IPS-18a (cell line): ENCODE results near the gene CACNA1C.

Experiments
- H3K27ac ChIP-seq: one replicate; pipeline ENCODE4 v1.5.1; 2013; ENCODE audit warnings: low read length
- H3K27me3 ChIP-seq: one replicate; pipeline ENCODE4 v1.6.1; 2013; ENCODE audit warnings: mild to moderate bottlenecking, low read length; ENCODE audit not compliant: control insufficient read depth, insufficient read depth
- H3K36me3 ChIP-seq: one replicate; pipeline ENCODE4 v1.6.1; 2013; ENCODE audit warnings: low read depth, low read length; ENCODE audit not compliant: control insufficient read depth
- H3K4me1 ChIP-seq: one replicate; pipeline ENCODE4 v1.6.1; 2013; ENCODE audit warnings: low read depth, low read length; ENCODE audit not compliant: control insufficient read depth
- H3K4me3 ChIP-seq: one replicate; pipeline ENCODE4 v1.5.1; 2013; ENCODE audit warnings: low read length
- H3K9ac ChIP-seq: one replicate; pipeline ENCODE4 v1.6.1; 2013; ENCODE audit warnings: mild to moderate bottlenecking, low read length, moderate library complexity
- H3K9me3 ChIP-seq: one replicate; pipeline ENCODE4 v1.6.1; 2013; ENCODE audit warnings: low read depth, low read length; ENCODE audit not compliant: control insufficient read depth

CACNA1C gene

GRCh38 chr12:2198005-2198501, 145.3 kb downstream of the CACNA1C start:
- H3K27ac ChIP-seq: peak overlapping the region; percentile 48
- peaks cover 27% of the 10 kb centered on the region for H3K4me1 ChIP-seq
- H3K4me3 ChIP-seq: peak overlapping the region; percentile 35
- H3K9ac ChIP-seq: peak overlapping the region; percentile 24
- no peaks in the 10 kb centered on the region for H3K9me3 ChIP-seq
- no peaks in the 10 kb centered on the region for H3K36me3 ChIP-seq
- H3K27me3 ChIP-seq: no peaks in the 10 kb centered on the region

GRCh38 chr12:2198542-2198941, 145.8 kb downstream of the CACNA1C start:
- H3K4me1 ChIP-seq: peaks cover 27% of the 10 kb centered on the region
- no peaks in the 10 kb centered on the region for H3K9me3 ChIP-seq
- no peaks in the 10 kb centered on the region for H3K36me3 ChIP-seq
- H3K9ac ChIP-seq: peak overlapping the region; percentile 24
- peak overlapping the region; percentile 25 for H3K27ac ChIP-seq
- H3K27me3 ChIP-seq: no peaks in the 10 kb centered on the region
- H3K4me3 ChIP-seq: peak overlapping the region; percentile 35

GRCh38 chr12:2205996-2206395, 153.2 kb downstream of the CACNA1C start:
- Histone ChIP-seq H3K4me1 (no peaks in the 10 kb centered on the region), H3K9ac (no peak overlapping the region)

DNA sequence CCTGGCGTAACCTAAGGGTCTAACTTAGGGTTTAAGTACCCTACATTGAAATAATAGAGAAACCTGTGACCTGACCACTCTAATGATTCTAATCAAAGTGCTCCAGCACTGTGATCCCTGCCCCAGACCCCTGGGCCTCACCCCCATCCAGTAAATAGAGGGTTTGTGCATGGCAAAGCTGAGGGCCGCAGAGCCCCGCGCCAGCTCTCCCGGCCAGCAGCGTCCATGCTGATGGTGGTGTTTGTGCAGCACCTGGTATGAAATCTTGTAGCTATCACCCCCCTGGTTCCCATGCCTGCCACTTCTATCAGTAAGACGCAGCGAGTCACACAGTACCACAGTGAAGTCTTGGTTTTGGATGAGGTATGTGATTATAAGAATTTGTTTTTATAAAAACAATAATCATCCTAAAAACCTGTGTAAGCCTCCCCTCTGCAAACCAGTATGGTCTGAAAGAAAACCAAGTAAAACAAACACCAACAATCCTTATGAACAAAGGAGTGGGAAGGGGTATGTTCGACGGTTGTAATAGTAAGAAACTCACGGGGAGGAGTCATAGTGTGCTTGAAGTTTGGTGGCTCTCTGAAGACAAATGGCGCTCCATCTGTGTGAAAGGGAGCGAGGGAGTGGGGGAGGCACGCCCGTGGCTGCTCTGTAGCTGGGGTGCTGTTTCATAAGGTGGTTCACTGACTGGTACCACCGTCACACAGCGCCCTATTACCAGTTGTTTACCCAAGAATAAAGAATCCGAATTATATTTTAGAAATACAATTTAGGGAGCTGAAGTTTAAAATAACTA, 156.2 kb downstream of the CACNA1C start:
- no peaks in the 10 kb centered on the region for H3K27me3 ChIP-seq

More at GRCh38 chr12:2205996-2206395, 153.2 kb downstream of the CACNA1C start:
- H3K9me3 ChIP-seq: no peaks in the 10 kb centered on the region
- no peaks in the 10 kb centered on the region for H3K27me3 ChIP-seq
- no peaks in the 10 kb centered on the region for H3K36me3 ChIP-seq
- no peak overlapping the region for H3K27ac ChIP-seq
- H3K4me3 ChIP-seq: no peak overlapping the region

GRCh38 chr12:2211119-2211518, 158.3 kb downstream of the CACNA1C start:
- no peaks in the 10 kb centered on the region for H3K27me3 ChIP-seq
- no peak overlapping the region for H3K9ac ChIP-seq
- H3K36me3 ChIP-seq: no peaks in the 10 kb centered on the region

More for the DNA sequence above, 156.2 kb downstream of the CACNA1C start:
- no peak overlapping the region for H3K27ac ChIP-seq
- H3K4me3 ChIP-seq: no peak overlapping the region
- H3K4me1 ChIP-seq: peaks cover 11% of the 10 kb centered on the region
- H3K36me3 ChIP-seq: no peaks in the 10 kb centered on the region
- no peak overlapping the region for H3K9ac ChIP-seq
- H3K9me3 ChIP-seq: no peaks in the 10 kb centered on the region

DNA sequence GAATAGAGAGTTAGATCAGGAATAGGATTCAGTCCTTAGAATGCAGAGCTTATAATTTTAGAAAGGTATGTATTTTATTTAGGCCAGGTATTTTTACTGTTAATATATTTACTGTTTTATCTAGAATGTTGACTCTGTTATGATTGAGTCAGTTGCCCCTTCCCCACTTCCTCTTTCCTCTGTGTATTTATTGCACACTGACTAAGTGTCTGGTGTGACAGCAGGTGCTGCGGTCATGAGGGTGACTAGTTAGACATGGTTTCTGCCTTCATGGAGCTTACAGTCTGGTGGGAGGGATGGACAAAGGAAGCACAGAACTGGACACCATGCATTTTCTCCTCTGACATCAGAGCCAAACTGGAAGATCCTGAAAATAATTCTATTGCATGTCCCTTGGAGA, 159.8 kb downstream of the CACNA1C start:
- Histone ChIP-seq H3K27me3 (no peaks in the 10 kb centered on the region), H3K27ac (no peak overlapping the region), H3K4me3 (no peak overlapping the region), H3K9ac (no peak overlapping the region), H3K9me3 (no peaks in the 10 kb centered on the region), H3K36me3 (no peaks in the 10 kb centered on the region), H3K4me1 (peaks cover 12% of the 10 kb centered on the region)

More at GRCh38 chr12:2211119-2211518, 158.3 kb downstream of the CACNA1C start:
- peaks cover 12% of the 10 kb centered on the region for H3K4me1 ChIP-seq
- H3K4me3 ChIP-seq: no peak overlapping the region
- H3K9me3 ChIP-seq: no peaks in the 10 kb centered on the region
- H3K27ac ChIP-seq: no peak overlapping the region

- no peak overlapping the region for H3K9ac ChIP-seq
- no peaks in the 10 kb centered on the region for H3K27me3 ChIP-seq
- H3K4me3 ChIP-seq: no peak overlapping the region
- no peak overlapping the region for H3K27ac ChIP-seq
- H3K36me3 ChIP-seq: no peaks in the 10 kb centered on the region
- H3K4me1 ChIP-seq: peaks cover 12% of the 10 kb centered on the region
- H3K9me3 ChIP-seq: no peaks in the 10 kb centered on the region
These were observed 160.4 kb downstream of the CACNA1C start for GRCh38 chr12:2212971-2213869.

DNA sequence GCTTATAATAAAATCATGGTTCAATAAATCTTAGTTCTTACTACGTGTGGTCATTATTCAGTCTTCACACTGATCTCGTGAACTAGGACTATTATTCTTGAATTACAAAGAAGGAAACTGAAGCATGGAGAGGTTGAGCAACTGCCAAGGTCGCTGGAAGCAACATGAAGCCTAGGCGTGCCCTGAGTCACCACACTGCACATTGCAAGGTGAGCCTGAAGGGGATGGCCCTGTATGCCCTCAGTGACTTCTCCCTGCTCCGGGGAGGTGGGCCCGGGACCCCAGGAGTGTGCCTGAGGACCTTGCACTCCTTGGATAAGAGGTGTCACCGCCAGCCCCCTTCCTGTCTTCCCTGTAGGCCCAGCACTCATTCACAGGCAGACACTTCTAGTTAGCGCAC, 161.6 kb downstream of the CACNA1C start:
- H3K4me1 ChIP-seq: peaks cover 12% of the 10 kb centered on the region
- H3K27me3 ChIP-seq: no peaks in the 10 kb centered on the region
- H3K36me3 ChIP-seq: no peaks in the 10 kb centered on the region
- H3K9ac ChIP-seq: no peak overlapping the region
- no peaks in the 10 kb centered on the region for H3K9me3 ChIP-seq
- H3K27ac ChIP-seq: no peak overlapping the region
- H3K4me3 ChIP-seq: no peak overlapping the region

GRCh38 chr12:2215709-2216560, 163.1 kb downstream of the CACNA1C start:
- Histone ChIP-seq H3K27ac (no peak overlapping the region), H3K9me3 (no peaks in the 10 kb centered on the region), H3K9ac (no peak overlapping the region), H3K27me3 (no peaks in the 10 kb centered on the region), H3K4me1 (peaks cover 12% of the 10 kb centered on the region), H3K4me3 (no peak overlapping the region), H3K36me3 (no peaks in the 10 kb centered on the region)

- H3K36me3 ChIP-seq: no peaks in the 10 kb centered on the region
- no peak overlapping the region for H3K4me3 ChIP-seq
- no peaks in the 10 kb centered on the region for H3K27me3 ChIP-seq
- no peaks in the 10 kb centered on the region for H3K9me3 ChIP-seq
- no peak overlapping the region for H3K27ac ChIP-seq
- no peak overlapping the region for H3K9ac ChIP-seq
- peaks cover 4% of the 10 kb centered on the region for H3K4me1 ChIP-seq
These were observed 165.9 kb downstream of the CACNA1C start for GRCh38 chr12:2218706-2219105.
